OCI-LY1 (cell line): Measurements from ENCODE around the gene MED13L.

Experiments used
- H2AFZ ChIP-seq: fragments of 200-600 bp; sonication (generic), shearing (Covaris generic); 2 replicates; pipeline ENCODE4 v1.6.0; 2014; ENCODE audit warnings: antibody characterized with exemption, mild to moderate bottlenecking, low read length
- H3F3A ChIP-seq: fragments of 200-600 bp; sonication (generic), shearing (Covaris generic); 2 replicates; pipeline ENCODE4 v1.6.0; 2014; ENCODE audit warnings: mild to moderate bottlenecking, antibody characterized with exemption, low read length, moderate library complexity; ENCODE audit not compliant: insufficient read depth
- H3K27ac ChIP-seq: fragments of 200-600 bp; sonication (generic); 2 replicates; pipeline ENCODE4 v1.5.1; 2014; ENCODE audit warnings: low read length, mixed run types, mild to moderate bottlenecking, low read depth; ENCODE audit not compliant: poor library complexity, severe bottlenecking
- H3K27me3 ChIP-seq: fragments of 200-600 bp; sonication (generic); 2 replicates; pipeline ENCODE4 v1.6.0; 2014; ENCODE audit warnings: antibody characterized with exemption, mild to moderate bottlenecking, low read length, moderate library complexity; ENCODE audit not compliant: insufficient read depth
- H3K36me3 ChIP-seq: fragments of 200-600 bp; sonication (generic); 2 replicates; pipeline ENCODE4 v1.6.1; 2014; ENCODE audit warnings: mild to moderate bottlenecking, antibody characterized with exemption, low read length, moderate library complexity, mixed read lengths; ENCODE audit not compliant: insufficient read depth
- H3K4me1 ChIP-seq: fragments of 200-600 bp; sonication (generic); 2 replicates; pipeline ENCODE4 v1.5.1; 2014; ENCODE audit warnings: mild to moderate bottlenecking, low read length, moderate library complexity; ENCODE audit not compliant: insufficient read depth, severe bottlenecking
- H3K4me2 ChIP-seq: fragments of 200-600 bp; sonication (generic), shearing (Covaris generic); 2 replicates; pipeline ENCODE4 v1.6.1; 2014; ENCODE audit warnings: low read length
- H3K4me3 ChIP-seq: fragments of 200-600 bp; sonication (generic); 2 replicates; pipeline ENCODE4 v1.5.1; 2014; ENCODE audit warnings: low read length, low read depth, mild to moderate bottlenecking, mixed read lengths; ENCODE audit not compliant: poor library complexity, severe bottlenecking
- H3K79me2 ChIP-seq: fragments of 200-600 bp; shearing (Covaris generic); 2 replicates; pipeline ENCODE4 v1.6.1; 2016; ENCODE audit warnings: mixed run types, low read length, mixed read lengths; ENCODE audit not compliant: insufficient read depth
- H3K9ac ChIP-seq: fragments of 200-600 bp; sonication (generic), shearing (Covaris generic); 2 replicates; pipeline ENCODE4 v1.6.1; 2014; ENCODE audit warnings: mild to moderate bottlenecking, low read length, mixed read lengths
- H3K9me2 ChIP-seq: fragments of 200-600 bp; sonication (generic), shearing (Covaris generic); 2 replicates; pipeline ENCODE4 v1.6.1; 2014; ENCODE audit warnings: low read depth, mild to moderate bottlenecking, low read length, mixed read lengths
- H3K9me3 ChIP-seq: fragments of 200-600 bp; shearing (Covaris generic); 2 replicates; pipeline ENCODE4 v1.6.1; 2014; ENCODE audit warnings: low read length, mixed read lengths
- H4K20me1 ChIP-seq: fragments of 200-600 bp; sonication (generic), shearing (Covaris generic); 2 replicates; pipeline ENCODE4 v1.6.0; 2016; ENCODE audit warnings: mild to moderate bottlenecking, low read length; ENCODE audit not compliant: insufficient read depth
- CTCF ChIP-seq: fragments of 200-600 bp; sonication (generic), shearing (Covaris generic); IDR thresholded peaks from 2 replicates; pipeline ENCODE4 v1.5.1; 2017; ENCODE audit warnings: mild to moderate bottlenecking, antibody characterized with exemption, low read length, moderate library complexity, mixed read lengths
- EZH2 ChIP-seq: fragments of 200-600 bp; sonication (generic), shearing (Covaris generic); IDR thresholded peaks from 2 replicates; pipeline ENCODE4 v1.8.0; 2017; ENCODE audit warnings: borderline replicate concordance, mixed run types, mild to moderate bottlenecking, antibody characterized with exemption, low read length, moderate library complexity, mixed read lengths

Gene MED13L

GRCh38 chr12:116304621-116305020 lies 27.1 kb upstream of the MED13L start:
- Histone ChIP-seq H3K36me3 (no peaks in the 10 kb centered on the region), H3K9me2 (no peaks in the 10 kb centered on the region), H3K27ac (no peak overlapping the region), H3K9me3 (no peaks in the 10 kb centered on the region), H2AFZ (no peak overlapping the region), H3K4me3 (no peak overlapping the region), H3K4me2 (no peak overlapping the region), H3K79me2 (no peaks in the 10 kb centered on the region), H4K20me1 (no peaks in the 10 kb centered on the region), H3K27me3 (peaks cover 5% of the 10 kb centered on the region; the same call in 1 of the 2 replicates), H3K4me1 (no peaks in the 10 kb centered on the region), H3K9ac (no peak overlapping the region), H3F3A (no peaks in the 10 kb centered on the region)
- TF ChIP-seq EZH2 = no peak
- TF ChIP-seq CTCF = no peak

GRCh38 chr12:116303929-116304328 lies 26.4 kb upstream of the MED13L start:
- H4K20me1 ChIP-seq = no peaks in the 10 kb centered on the region
- no peak overlapping the region for H3K27ac ChIP-seq
- H3K27me3 ChIP-seq = peaks cover 5% of the 10 kb centered on the region; the same call in 1 of the 2 replicates
- H3K9ac ChIP-seq = no peak overlapping the region
- H3F3A ChIP-seq = no peaks in the 10 kb centered on the region
- H3K36me3 ChIP-seq = no peaks in the 10 kb centered on the region
- H3K9me3 ChIP-seq = no peaks in the 10 kb centered on the region
- H3K4me1 ChIP-seq = no peaks in the 10 kb centered on the region
- no peak overlapping the region for H3K4me3 ChIP-seq
- H2AFZ ChIP-seq = no peak overlapping the region
- no peaks in the 10 kb centered on the region for H3K9me2 ChIP-seq
- no peaks in the 10 kb centered on the region for H3K79me2 ChIP-seq
- H3K4me2 ChIP-seq = no peak overlapping the region
- TF ChIP-seq EZH2 (no peak), CTCF (no peak)

- no peaks in the 10 kb centered on the region for H4K20me1 ChIP-seq
- no peak overlapping the region for H3K4me2 ChIP-seq
- H3K79me2 ChIP-seq = no peaks in the 10 kb centered on the region
- H3K36me3 ChIP-seq = no peaks in the 10 kb centered on the region
- no peaks in the 10 kb centered on the region for H3K9me3 ChIP-seq
- TF ChIP-seq CTCF (no peak), EZH2 (no peak)
- no peaks in the 10 kb centered on the region for H3F3A ChIP-seq
- no peak overlapping the region for H3K27ac ChIP-seq
- no peak overlapping the region for H2AFZ ChIP-seq
- H3K4me3 ChIP-seq = no peak overlapping the region
- no peaks in the 10 kb centered on the region for H3K9me2 ChIP-seq
- H3K4me1 ChIP-seq = no peaks in the 10 kb centered on the region
- no peaks in the 10 kb centered on the region; the same call in 1 of the 2 replicates for H3K27me3 ChIP-seq
- H3K9ac ChIP-seq = no peak overlapping the region
Observed at GRCh38 chr12:116303066-116303465, 25.6 kb upstream of the MED13L start.
